Activated T-cell treated with anti-CD3 and anti-CD28 coated beads, Interleukin-2, amount 50 U/mL, for 72 hours (primary cell): ENCODE data around the gene GRP. TPM values are rescaled to one million over a fixed set of nuclear protein-coding genes. Genes with fewer than 3 reads are reported as not detected.
"Not testable (repeated sequence)": the region's sequence is repeated elsewhere in the genome, so short reads cannot be mapped to it uniquely, and the experiment has no call there.

Experiments
- ATAC-seq, 2 donors: fragments of 150-1000 bp; cut with Tn5 transposase; replicated peaks in 1 of 2; 2 replicates each; pipeline ENCODE4 v1.10.0; 2021; ENCODE audit warnings: moderate library complexity in 2 of 2, mild to moderate bottlenecking in 1 of 2
- DNase-seq, 2 donors: peaks; one replicate each; pipeline ENCODE4 v3.0.0; 2021 to 2022; ENCODE audit warnings: mixed read lengths in 1 of 2
- H3K27ac Mint-ChIP-seq: one replicate; pipeline ENCODE4 v1.8.0; 2022; ENCODE audit warnings: mild to moderate bottlenecking, moderate library complexity, mixed read lengths
- H3K27me3 Mint-ChIP-seq: one replicate; pipeline ENCODE4 v1.8.0; 2022; ENCODE audit warnings: low read depth, mixed read lengths
- H3K36me3 Mint-ChIP-seq, 2 donors: one replicate each; pipeline ENCODE4 v1.8.0; 2022; ENCODE audit warnings: mixed read lengths in 2 of 2, mild to moderate bottlenecking in 1 of 2; ENCODE audit not compliant: insufficient read depth in 2 of 2
- H3K4me1 Mint-ChIP-seq: one replicate; pipeline ENCODE4 v1.8.0; 2022; ENCODE audit warnings: low read depth, mixed read lengths
- H3K4me3 Mint-ChIP-seq, 2 donors: one replicate each; pipeline ENCODE4 v1.8.0; 2022; ENCODE audit warnings: mild to moderate bottlenecking in 2 of 2, mixed read lengths in 2 of 2, moderate library complexity in 2 of 2
- H3K9me3 Mint-ChIP-seq, 2 donors: one replicate each; pipeline ENCODE4 v1.8.0; 2022; ENCODE audit warnings: mixed read lengths in 2 of 2
- total RNA-seq, 2 donors: library from RNA; stranded (reverse); gene quantifications; one replicate each; pipeline ENCODE4 v1.2.3, GENCODE V29; 2022

Gene GRP
- total RNA-seq, 2 donors from 2014 or later, result not detected

DNA sequence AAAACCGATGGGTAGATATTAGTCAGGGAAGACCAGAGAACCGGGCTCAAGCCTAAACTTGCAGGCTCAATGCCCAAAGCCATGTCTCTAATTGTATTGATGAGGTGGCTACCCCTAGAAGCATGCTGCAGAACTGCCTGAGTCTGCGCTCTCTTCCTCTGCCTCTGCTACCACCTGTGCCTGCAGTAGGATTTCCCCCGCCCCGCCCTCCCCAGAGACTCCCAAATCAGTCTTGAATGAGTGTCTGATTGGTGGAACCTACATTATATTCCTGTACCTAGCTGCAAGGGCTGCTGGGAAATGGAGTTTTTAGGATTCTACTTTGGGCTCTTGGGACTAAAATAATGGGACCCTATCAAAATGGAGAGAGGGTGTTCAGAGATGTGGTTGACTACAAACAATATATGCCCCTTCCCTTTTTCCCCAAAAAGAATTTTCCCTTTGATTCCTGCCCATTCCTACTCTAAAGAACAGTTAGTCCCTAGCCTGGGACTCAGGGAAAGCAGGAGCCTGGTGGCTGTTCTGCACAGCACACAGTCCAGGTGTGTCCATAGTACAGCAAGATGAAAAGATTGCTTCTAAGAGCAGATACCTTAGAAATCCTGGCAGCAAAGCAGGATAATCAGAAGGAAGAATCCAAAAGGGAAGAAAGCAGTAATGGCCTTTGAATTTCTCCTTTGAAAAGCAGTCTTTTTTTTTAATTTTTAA is 12.5 kb downstream of the GRP start:
- H3K27me3 Mint-ChIP-seq, result peaks cover 44% of the 10 kb centered on the region
- H3K36me3 Mint-ChIP-seq, result no peaks in the 10 kb centered on the region
- no peak overlapping the region for H3K4me3 Mint-ChIP-seq
- H3K9me3 Mint-ChIP-seq, result peaks cover 1 to 3% of the 10 kb centered on the region in 2 donors
- ATAC-seq (no peak), DNase-seq (no peak)
- no peaks in the 10 kb centered on the region for H3K4me1 Mint-ChIP-seq
- H3K27ac Mint-ChIP-seq, result no peak overlapping the region

GRCh38 chr18:59233017-59233410 is 13.1 kb downstream of the GRP start:
- peaks cover 48% of the 10 kb centered on the region for H3K27me3 Mint-ChIP-seq
- no peaks in the 10 kb centered on the region for H3K4me1 Mint-ChIP-seq
- no peak overlapping the region for H3K27ac Mint-ChIP-seq
- DNase-seq, result no peak
- no peaks in the 10 kb centered on the region for H3K36me3 Mint-ChIP-seq
- H3K9me3 Mint-ChIP-seq, result peaks cover 1 to 3% of the 10 kb centered on the region in 2 donors
- no peak for ATAC-seq
- H3K4me3 Mint-ChIP-seq, result no peak overlapping the region

- no peak for ATAC-seq
- H3K4me1 Mint-ChIP-seq, result no peaks in the 10 kb centered on the region
- peaks cover 34% of the 10 kb centered on the region for H3K27me3 Mint-ChIP-seq
These were observed 18.4 kb downstream of the GRP start for GRCh38 chr18:59238385-59238784.

GRCh38 chr18:59239642-59240041 is 19.7 kb downstream of the GRP start:
- H3K9me3 Mint-ChIP-seq, result peaks cover 1 to 3% of the 10 kb centered on the region in 2 donors
- H3K4me3 Mint-ChIP-seq, result no peak overlapping the region
- no peak overlapping the region for H3K27ac Mint-ChIP-seq
- peaks cover 34% of the 10 kb centered on the region for H3K27me3 Mint-ChIP-seq
- no peaks in the 10 kb centered on the region for H3K36me3 Mint-ChIP-seq
- no peaks in the 10 kb centered on the region for H3K4me1 Mint-ChIP-seq
- no peak for ATAC-seq
- no peak for DNase-seq

More at GRCh38 chr18:59238385-59238784, 18.4 kb downstream of the GRP start:
- no peak overlapping the region for H3K27ac Mint-ChIP-seq
- DNase-seq, result no peak
- no peak overlapping the region for H3K4me3 Mint-ChIP-seq
- H3K36me3 Mint-ChIP-seq, result no peaks in the 10 kb centered on the region
- peaks cover 1 to 3% of the 10 kb centered on the region in 2 donors for H3K9me3 Mint-ChIP-seq

- no peaks in the 10 kb centered on the region for H3K4me1 Mint-ChIP-seq
- no peak overlapping the region for H3K4me3 Mint-ChIP-seq
- no peak overlapping the region for H3K27ac Mint-ChIP-seq
- no peaks in the 10 kb centered on the region for H3K36me3 Mint-ChIP-seq
- no peaks in the 10 kb centered on the region for H3K9me3 Mint-ChIP-seq
- DNase-seq (no peak), ATAC-seq (no peak)
- H3K27me3 Mint-ChIP-seq, result peaks cover 43% of the 10 kb centered on the region
These were observed 22.9 kb downstream of the GRP start for GRCh38 chr18:59242906-59243305.

- no peak for ATAC-seq
- DNase-seq, result no peak
- no peaks in the 10 kb centered on the region for H3K4me1 Mint-ChIP-seq
- H3K36me3 Mint-ChIP-seq, result no peaks in the 10 kb centered on the region
- H3K27ac Mint-ChIP-seq, result no peak overlapping the region
- peaks cover 52% of the 10 kb centered on the region for H3K27me3 Mint-ChIP-seq
- no peaks in the 10 kb centered on the region for H3K9me3 Mint-ChIP-seq
- H3K4me3 Mint-ChIP-seq, result no peak overlapping the region
These were observed 26.8 kb downstream of the GRP start for GRCh38 chr18:59246796-59247195.

DNA sequence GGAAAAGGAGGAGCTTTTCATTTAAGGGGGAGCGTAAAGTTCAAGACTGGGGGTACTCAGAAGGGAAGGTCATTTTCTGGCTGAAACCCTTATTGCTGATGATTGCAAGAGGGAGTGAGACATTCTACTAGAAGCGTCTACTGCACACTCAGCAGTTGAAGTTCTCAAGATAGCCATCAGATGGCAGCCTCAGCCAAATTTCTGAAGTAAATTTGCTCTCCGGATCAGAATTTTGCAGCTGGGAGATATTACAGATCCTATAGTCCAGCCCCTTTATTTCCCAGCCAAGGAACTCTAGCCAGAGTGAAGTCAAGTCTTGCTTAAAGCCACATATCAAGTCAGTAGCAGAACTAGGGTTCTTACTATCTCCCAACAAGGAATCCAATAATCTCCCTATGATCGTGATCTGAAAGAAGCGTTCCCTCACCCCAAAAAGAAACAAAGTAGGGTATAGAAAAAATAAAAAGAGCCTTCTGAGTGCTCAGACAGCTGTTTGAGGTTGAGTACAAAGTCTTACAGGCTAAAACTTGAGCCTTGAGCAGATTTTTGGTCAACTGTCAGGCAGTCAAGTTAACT is 29.3 kb downstream of the GRP start:
- Mint-ChIP-seq H3K4me1 (no peaks in the 10 kb centered on the region), H3K4me3 (no peak overlapping the region), H3K27me3 (peaks cover 70% of the 10 kb centered on the region), H3K27ac (no peak overlapping the region), H3K9me3 (no peaks in the 10 kb centered on the region), H3K36me3 (no peaks in the 10 kb centered on the region)
- ATAC-seq, result peak; percentile 44 to 57
- DNase-seq, result peak; percentile 33 to 49

- H3K27ac Mint-ChIP-seq, H3K36me3 Mint-ChIP-seq, ATAC-seq, H3K4me3 Mint-ChIP-seq, H3K4me1 Mint-ChIP-seq, H3K9me3 Mint-ChIP-seq, DNase-seq: not testable (repeated sequence)
- H3K27me3 Mint-ChIP-seq, result peaks cover 60% of the 10 kb centered on the region
These were observed 35.5 kb downstream of the GRP start for GRCh38 chr18:59255491-59255890.

- H3K4me3 Mint-ChIP-seq, H3K36me3 Mint-ChIP-seq, ATAC-seq, H3K9me3 Mint-ChIP-seq, DNase-seq, H3K27ac Mint-ChIP-seq: not testable (repeated sequence)
- Mint-ChIP-seq H3K4me1 (peaks cover 23% of the 10 kb centered on the region), H3K27me3 (peaks cover 78% of the 10 kb centered on the region)
These were observed 41.9 kb downstream of the GRP start for GRCh38 chr18:59261842-59262241.

- Mint-ChIP-seq H3K4me1 (peaks cover 27% of the 10 kb centered on the region), H3K27me3 (peaks cover 82% of the 10 kb centered on the region)
- not testable (repeated sequence) for DNase-seq, ATAC-seq, H3K4me3 Mint-ChIP-seq, H3K27ac Mint-ChIP-seq, H3K36me3 Mint-ChIP-seq, H3K9me3 Mint-ChIP-seq
These were observed 42.3 kb downstream of the GRP start for GRCh38 chr18:59262243-59262642.

GRCh38 chr18:59263661-59264060 is 43.7 kb downstream of the GRP start:
- ATAC-seq (no peak), DNase-seq (no peak)
- H3K27me3 Mint-ChIP-seq, result peaks cover 83% of the 10 kb centered on the region
- no peaks in the 10 kb centered on the region for H3K9me3 Mint-ChIP-seq
- no peaks in the 10 kb centered on the region for H3K36me3 Mint-ChIP-seq
- H3K4me3 Mint-ChIP-seq, result peak overlapping the region in 1 of 2 donors; percentile 24
- H3K27ac Mint-ChIP-seq, result no peak overlapping the region
- H3K4me1 Mint-ChIP-seq, result peaks cover 41% of the 10 kb centered on the region

DNA sequence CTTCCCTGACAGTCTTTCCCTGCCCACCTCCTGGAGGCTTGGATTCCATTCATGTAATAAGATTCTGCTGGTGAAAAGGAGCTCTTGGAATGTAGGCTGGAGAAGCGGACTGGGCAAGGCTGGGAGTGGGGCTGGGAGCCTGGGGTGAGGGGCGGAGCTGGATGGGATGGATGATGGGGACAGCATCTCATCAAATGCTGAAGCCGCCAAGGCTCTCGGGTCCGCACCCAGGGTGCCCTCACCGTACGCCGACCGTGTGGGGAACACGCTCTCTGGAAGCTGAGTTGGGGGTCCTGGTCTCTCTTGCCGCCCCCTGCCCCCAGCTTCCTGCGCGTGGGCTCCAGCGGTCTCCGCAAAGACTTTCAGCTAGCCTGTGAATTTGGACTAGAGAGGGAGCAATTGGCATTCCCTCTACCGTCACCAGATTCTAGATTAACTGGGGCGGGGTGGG is 44.2 kb downstream of the GRP start:
- DNase-seq (no peak), ATAC-seq (no peak)
- Mint-ChIP-seq H3K4me3 (no peak overlapping the region), H3K27ac (no peak overlapping the region), H3K36me3 (no peaks in the 10 kb centered on the region), H3K9me3 (no peaks in the 10 kb centered on the region), H3K27me3 (peaks cover 79% of the 10 kb centered on the region), H3K4me1 (peaks cover 44% of the 10 kb centered on the region)

DNA sequence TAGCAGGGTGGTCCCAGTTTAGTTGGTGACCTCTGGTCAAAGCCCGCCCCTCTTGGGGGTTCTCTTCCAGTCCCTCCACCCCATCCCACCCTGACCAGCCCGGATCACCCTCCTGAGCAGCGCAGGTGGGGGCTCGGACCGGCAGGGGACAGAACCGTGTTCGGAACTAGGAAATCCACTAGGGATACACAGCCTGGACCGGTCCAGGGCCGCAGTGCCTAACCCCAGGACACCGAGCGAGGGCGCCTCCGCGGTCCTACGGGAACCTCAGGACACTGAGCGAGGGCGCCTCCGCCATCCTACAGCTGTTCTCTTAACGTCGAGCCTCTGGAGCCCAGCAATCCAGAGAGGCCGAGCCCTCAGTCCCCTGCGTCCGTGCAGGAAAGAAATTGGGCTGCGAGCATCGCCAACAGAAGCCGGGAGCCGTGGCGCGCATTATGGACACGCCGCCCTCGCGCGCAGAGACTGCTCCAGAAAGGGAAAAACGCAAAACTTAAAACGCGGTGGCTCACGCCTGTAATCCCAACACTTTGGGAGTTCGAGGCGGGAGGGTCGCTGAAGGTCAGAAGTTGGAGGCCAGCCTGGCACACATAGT is 44.8 kb downstream of the GRP start:
- Mint-ChIP-seq H3K36me3 (no peaks in the 10 kb centered on the region), H3K9me3 (no peaks in the 10 kb centered on the region), H3K27me3 (peaks cover 79% of the 10 kb centered on the region), H3K4me3 (peak overlapping the region; percentile 76 to 82), H3K27ac (no peak overlapping the region), H3K4me1 (peaks cover 49% of the 10 kb centered on the region)
- ATAC-seq, result no peak
- DNase-seq, result no peak
